HG03280 (cell line): ENCODE data around the gene PIR.

Source experiments
- ATAC-seq: cut with Tn5 transposase; IDR thresholded peaks from one replicate; pipeline ENCODE4 v1.9.1; 2021; ENCODE audit warnings: mild to moderate bottlenecking, moderate library complexity; ENCODE audit not compliant: unreplicated experiment

The PIR gene

DNA sequence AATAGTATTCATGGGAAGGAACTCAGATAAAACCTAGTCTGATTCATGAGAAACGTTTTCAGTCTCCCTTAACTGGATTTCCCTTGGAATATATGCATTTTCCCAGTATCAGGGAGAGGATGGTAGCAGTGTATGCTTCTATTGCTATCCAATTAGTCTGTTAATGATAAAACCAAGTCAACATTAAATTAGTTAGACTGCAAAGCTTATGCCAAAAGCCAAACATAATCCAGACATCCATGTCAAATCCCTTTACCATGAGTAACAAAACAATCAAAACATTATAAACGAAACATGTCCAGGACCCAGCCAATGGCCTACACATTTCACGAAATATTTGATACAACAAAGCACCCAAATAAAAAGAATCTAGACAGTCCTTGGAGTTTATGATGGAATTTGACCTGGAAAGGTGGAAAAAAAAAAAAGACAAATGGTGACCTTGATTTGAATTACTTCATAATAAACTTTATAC is 74.4 kb downstream of the PIR start:
- ATAC-seq = no peak

DNA sequence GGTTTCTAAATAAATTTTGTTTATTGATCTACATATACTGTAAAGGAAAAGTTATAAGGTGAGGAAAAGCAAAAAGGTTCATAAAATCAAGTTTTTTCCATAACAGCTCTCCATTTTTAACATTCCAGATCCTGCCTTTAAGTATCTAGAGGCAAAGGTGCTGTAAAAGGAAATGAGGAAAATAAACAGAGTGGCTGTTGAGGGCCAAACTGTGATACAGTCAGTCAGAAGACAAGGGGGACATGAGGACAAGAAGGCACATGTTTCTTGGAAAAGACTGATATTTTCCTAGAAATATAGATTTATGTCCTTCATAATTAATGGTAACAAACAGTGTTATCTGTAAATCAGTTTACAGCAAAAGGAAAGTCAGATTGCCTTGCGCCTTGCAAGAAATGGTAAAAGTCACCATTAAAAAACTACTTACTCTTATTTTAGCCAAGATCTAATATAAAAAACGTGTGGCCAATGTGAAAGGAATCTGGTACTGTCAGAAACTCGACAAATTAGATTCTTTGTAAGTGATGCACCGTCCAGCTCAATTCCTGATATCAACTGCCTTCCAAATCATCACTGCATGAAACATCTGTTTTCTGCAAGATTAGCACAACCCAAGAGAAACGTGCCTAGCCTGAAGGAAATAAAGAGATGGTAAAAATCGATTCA is 75.0 kb downstream of the PIR start:
- ATAC-seq = no peak

DNA sequence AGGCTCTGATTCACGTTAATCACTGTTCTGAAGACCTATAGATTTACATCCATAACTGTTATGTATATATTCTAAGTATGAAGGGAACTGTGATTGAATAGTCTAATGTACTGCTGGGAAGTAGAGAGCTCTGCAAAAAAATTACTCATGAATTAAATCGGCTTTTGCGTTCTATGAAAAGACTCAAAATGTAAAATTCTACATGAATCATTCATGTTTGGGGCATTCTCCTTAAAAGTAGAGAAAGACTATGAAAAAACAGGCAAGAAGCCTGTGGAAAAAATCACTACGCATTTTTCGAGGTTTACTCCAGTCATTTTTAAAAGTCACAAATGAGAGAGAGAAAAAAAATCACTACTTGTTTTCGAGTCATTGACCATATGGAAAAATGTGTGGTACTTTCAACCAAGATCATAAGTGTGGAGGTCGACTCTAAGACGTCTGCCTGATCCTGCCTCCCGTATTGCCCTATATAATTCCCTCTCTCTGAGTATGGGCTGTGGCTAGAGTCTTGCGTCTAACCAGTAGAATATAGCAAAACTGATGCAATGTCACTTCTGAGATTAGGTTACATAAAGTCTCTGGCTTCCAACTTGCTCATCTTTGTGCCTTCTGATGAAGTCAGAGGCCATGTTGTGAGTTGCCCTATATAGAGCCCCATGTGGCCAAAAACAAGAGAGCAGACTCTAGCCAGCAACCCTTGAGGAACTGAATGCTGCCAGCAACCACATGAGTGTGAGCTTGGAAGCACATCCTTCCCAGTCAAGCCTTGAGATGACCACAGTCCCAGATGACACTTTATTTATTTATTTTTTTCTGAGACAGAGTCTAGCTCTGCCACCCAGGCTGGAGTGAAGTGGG is 76.8 kb downstream of the PIR start:
- no peak for ATAC-seq

DNA sequence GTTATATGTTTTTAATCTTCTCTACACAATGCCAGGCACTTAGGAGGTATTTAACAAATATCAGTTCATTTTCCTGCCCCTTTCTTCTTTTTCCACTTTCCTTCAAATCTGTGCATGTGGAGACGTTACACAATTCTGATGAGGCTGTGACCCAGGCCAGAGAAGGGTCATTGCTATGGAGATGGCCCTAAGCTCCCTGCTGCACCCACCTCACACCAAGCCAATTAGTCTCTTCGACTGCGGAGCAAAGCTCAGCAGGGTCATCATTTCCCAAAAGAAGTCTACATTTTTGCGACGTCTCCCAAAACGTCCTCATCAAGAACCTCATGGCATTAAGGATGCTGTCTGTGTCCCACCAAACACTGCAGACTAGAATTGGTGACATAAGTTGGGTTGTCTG is 80.0 kb downstream of the PIR start:
- no peak for ATAC-seq

DNA sequence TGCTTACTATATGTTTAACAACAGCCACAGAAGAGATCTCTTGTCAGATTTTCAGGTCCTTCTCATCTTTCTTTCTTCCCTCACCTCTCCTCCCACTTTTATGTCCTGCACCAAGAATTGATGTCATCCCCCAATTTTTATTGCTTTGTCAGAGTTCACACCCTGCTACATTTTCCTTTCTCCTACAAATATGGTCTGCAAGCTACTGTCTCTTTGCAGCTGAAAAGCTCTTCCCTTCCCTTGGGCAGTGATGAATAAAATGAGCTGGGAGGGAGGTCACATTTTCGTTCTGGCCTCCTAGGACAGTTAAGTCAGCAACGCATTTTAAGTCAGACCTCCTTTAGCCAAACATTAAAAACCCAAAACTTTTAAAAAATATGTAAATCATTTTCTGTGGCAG is 82.2 kb downstream of the PIR start:
- no peak for ATAC-seq

DNA sequence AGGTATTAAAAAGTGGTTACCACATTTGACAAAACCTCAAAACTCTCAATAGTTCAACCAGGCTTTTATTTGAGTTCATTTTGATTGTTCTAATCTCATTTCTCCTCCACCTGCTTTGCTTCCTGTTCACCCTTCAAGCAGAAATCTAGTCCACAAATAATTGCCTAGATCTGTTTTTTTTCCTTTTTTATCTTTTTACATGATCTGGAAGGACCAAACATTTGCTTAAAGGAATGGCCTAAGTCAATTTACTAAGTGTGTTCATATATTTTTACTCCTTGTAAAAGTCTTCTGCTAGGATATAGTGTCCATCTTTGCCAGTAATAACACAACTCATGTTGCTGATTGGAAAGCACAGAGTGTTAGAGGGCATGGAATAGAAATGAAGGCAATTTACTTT is 82.7 kb downstream of the PIR start:
- no peak for ATAC-seq

DNA sequence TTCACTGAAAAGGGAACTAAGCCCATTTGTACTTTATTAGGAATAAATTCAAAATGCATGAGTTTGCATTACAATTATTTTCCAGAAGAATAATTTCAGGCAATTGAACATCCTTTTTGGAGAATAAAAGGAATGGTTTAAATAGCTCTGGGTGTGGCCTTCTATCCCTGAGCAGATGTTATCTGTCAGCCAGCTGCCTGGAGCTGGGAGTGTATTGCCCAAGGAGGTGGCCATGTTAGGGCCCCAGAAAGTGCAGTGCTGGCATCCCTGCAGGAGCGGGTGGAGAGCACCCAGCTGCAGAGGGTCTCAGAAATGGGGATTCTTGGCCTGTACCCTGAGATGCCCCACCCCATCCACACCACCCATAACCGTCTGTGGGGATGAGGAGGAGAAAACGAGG is 87.3 kb downstream of the PIR start:
- no peak for ATAC-seq

DNA sequence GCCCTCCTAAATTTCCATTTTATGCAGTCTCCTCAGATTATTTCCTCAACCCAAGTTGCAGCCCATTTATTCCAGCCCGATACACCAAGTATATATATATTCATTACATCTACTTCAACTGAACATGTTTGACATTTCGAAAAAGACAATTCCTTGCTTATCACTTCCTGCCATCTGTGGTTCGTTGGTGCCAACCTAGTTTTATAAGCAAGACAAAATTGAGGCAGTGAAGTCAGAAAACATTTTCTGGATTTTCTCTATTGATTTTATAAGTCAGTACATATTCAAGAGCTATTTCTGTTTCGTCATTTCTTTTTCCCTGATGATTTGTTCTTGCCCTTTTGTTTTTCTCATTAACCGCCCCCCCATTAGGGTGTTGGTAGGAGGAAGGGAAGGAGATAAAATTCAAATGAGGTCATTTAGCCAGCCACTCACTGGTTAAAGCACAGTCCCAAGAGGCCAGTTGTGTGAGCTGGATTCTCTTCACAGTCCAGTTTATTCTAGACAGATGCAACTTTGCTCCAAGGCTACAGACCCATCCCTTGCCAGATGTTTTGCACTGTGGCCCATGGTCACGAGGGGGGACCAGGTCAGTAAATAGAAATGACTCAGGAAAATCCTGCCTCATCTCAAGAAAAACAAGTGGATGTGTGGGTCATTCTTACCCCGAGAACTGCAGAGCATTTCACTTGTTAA is 88.6 kb downstream of the PIR start:
- no peak for ATAC-seq

DNA sequence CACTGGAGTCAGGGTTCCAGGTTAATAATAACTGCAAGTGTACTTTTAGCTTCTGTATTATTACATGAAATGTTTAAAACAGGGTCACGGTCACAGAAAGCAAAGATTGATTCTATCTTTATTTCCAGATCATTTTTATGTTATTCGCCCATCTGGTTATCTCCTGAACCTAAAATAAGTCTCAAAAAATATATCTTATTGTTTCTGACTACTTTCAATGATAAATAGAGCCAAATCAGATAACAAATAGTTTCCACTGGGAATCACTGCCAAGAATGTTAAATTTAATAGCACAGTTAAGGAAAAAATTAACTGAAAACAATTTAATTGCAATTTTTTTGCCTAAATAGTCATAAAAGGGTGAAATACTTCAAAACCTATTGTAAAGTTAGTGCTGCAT is 91.8 kb downstream of the PIR start:
- ATAC-seq = no peak

DNA sequence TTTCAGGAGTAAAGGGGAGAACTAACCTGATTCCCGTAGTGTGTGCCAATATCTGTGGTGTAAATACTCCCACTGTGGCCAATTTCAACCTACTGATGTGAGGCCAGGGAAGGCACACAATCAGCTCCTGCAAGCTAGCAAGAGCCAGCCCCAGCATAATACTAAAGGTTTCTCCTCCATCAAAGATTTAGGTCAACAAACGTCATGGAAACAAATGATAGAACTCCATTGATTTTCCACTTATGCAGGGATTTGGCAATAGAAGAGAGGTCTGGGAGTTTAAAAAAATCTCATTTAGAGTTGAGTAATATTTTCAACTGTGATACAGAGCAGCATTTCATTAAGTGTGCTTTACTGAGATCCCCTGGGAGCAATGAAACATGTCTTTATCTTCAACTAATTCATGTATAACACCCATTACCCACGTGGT is 93.2 kb downstream of the PIR start:
- ATAC-seq = no peak

DNA sequence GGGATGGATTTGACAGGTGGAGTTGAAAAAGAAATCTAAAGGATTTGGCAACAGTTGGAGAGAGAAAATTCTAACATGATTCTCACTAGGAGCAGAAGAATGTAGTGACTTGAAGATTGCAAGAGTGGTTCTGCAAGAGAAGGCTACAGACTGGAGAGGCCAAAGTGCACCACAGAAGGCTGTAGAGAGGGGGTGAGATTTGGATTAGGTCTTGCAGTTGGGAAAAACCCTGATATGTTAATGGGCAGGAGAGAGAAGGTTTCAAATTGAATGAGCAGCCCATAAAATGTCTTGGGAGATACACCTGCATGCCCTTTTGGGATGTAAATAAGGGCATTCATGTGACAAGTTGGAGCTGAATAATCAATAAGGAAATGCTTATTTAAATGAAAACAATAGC is 94.3 kb downstream of the PIR start:
- ATAC-seq = no peak

DNA sequence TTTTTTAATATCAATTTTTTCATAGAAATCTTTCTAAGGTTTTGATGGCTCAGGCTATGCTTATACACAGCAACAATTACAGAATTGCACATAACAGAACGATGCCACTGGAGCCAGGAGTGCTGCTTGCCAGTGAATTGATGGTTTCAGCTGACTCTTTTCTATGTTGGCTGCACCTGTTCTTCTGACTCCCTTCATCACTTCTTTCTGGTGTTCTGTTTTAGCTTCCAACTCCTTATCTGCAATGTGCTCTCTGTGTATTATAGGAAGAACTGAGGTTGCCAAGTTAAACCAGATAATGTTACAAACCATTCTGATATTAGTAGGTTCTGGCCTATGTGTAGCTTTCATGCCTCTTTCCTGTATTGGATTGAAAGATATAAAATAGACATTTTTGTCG is 97.3 kb downstream of the PIR start:
- no peak for ATAC-seq

DNA sequence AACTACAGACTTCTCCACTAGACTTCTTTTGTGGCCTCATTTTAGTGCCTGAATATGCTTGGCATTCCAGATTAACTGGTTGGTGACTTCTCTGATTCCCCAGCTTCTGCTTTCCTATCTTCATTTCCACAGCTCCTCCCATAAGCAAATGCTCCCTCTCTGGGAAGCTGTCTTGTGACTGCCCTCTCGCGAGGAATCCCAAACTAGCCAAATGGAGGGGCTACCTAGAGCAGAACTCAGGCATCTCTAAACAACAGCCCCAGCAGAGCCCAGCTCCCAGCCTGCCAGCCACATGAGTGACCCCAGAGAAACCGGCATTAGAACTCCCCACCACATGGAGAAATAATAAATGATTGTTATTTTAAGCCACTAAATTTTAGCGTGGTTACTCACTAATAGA is 101.3 kb downstream of the PIR start:
- ATAC-seq = no peak

DNA sequence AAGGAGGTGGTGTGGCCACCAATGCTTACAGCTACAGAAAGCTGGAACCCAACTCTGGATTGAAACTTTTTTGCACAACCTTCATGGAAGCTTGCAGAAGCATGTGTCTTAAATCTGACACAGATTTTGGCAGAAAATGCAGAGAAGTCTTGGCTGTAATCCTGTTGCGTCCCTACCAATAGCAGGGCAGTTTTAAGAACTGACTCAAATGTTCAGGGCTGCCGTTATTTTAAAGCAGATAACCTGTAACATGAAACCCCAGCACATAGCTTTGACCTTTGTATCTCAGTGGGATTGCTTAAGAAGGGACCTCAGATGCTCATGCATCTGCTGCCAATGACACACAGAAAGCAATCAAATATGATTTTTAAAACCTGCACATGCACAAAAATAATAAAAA is 108.8 kb downstream of the PIR start, which contains the start of gene VEGFD:
TSS of gene VEGFD (minus strand) at position 110 of the 400 bp plus-strand sequence. CDS start 467 bp downstream, outside the sequence.
- no peak for ATAC-seq

DNA sequence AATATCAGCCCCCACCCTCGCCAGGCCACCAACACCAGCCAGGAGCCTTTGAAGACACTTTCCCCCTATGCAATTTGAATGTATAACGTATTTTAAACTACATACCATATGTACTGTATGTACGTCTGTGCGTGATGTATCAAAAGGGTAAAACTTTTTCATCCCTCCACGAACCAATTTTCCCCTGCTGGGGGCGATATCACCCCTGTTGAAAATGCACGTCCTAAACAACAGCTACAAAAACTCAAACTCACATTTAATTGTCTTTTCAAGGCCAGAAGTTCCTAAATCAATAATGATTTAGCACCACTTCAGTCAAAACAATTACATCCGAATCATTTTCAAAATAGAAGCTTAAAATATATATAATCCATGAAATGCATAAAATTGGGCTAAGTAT is 110.3 kb downstream of the PIR start:
- ATAC-seq = no peak

DNA sequence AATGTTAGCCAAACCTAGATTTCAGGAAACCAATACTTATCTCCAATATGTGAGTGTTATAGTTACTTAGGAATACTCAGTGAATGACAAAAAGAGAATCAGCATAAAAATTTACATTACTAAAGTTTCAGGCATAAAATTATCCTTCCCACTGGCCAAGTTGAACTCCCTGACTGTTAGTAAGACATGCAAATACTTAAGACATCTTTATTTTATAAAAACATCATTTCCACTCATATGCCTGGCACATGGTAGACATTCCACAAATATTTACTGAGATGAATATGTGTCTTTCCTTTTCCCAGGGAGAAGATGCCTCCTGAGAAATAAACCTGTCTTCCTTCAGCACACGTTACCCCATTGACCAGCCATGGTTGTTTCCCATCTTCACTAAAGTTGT is 116.2 kb downstream of the PIR start:
- ATAC-seq = no peak

DNA sequence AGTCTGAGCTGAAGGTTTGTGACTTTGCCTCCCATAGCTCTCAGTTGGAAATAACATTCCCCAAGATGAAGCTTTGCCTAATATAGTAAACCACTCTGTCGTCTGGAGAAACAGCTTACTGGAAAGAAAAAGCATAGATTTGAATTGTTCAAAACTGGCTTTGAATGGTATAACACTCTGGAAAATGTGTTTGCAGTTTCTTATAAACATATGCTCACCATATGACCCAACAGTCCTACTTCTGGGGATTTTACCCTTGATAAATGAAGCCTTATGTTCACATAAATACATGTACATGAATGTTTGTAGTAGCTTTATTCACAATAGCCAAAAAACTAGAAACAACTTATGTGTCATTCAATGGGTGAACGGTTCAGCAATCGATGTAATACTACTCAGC is 119.2 kb downstream of the PIR start:
- no peak for ATAC-seq

DNA sequence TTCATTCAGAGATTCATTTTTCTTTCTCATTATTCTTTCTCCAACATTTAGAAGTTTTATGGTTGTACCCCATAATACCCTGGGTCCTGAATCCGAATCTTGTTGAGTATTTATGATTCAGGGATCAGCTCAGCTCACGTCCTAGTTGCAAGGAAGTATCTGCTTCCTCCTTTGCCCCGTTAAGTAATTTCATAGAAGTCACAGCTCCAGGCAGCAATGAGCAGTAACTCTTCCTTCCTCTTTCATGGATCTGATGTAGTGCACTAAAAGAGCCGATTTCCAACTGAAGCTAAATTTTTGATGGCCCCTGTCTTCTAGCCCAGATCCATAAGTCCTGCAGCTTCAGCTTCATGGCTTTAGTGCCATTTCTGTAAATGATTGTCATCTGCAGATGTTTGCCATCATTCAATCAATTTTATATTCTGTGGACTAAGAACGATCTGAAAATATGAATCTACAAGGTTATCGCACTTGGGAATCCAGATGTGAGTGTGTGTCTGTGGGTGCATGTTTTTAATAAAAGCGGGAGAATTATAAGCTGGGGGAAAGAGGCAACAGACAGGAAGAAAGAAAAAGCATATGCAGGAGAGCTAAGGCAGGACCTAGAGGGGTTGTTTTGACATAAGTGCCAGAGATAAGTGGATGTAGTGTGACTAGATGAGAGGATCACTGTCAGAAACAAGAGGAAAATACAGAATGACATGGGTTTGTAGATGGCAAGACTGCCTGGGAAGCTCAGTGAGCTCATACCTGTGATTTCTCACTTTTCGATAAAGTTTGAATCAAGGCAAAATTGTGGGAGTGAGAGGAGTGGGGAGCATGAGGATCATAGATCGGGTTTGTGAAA is 126.4 kb downstream of the PIR start:
- ATAC-seq = no peak

DNA sequence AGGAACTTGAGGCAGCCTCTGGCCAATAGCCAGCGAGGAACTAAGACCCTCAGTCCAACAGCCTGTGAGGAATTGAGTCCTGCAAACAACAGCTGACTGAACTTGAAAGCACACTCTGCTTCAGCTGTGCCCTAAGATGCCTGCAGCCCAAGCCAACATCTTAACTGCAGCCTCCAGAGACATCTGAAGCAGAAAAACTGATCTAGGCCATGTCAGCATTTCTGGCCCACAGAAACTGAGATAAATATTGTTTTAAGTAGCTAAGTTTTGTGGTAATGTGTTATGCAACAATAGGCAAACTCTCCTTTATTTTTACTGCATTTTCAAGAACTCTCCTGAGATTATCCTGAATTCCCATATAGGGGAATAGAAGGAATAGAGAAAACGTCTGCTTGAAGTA is 133.4 kb downstream of the PIR start:
- no peak for ATAC-seq

DNA sequence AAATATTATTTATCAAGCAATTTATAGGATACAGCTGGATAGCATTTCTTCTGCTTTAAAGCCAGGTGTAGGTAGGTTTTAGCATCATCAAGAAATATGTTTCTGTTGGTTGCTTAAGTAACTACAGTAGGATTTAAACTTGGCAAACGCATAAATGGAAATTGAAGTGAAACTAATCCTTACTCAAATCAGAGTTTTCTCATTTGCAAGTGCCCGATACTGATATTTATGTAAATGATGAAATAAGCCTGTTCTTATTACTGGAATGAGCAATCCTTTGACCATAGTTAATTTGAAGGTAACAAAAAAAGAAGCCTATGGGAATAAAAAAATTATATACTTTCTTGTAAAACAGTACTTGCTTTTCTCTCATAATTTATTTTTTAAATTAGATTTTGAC is 134.6 kb downstream of the PIR start:
- ATAC-seq = no peak

DNA sequence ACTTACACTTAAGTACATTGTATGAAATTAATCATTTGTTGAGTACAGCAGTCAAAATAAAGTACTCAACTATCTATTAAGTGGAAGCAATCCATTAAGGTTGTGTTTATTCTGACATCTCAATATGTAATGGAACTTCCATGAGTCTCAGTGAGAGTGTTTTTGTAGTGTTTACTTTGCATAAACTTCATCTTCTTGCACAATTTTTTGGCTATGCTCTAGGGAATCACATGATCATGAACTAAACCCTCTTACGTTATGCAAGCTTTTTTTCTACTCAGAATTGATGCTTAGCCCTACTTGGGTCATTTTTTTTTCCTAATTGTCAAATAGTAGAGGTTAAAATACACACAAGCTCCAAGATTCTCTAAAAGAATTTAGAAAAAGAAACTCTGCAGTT is 136.7 kb downstream of the PIR start:
- ATAC-seq = no peak
